A549 (cell line): ENCODE results near the gene MRLN.

Experiments
- CHD2 ChIP-seq: fragments of 150-350 bp; IDR thresholded peaks from 2 replicates; pipeline ENCODE4 v1.6.1; 2014; ENCODE audit warnings: low read length; ENCODE audit not compliant: partially characterized antibody
- CTCF ChIP-seq: fragments of >200 bp; sonication (Bioruptor Twin); formaldehyde crosslinking; IDR thresholded peaks from 3 replicates; pipeline ENCODE4 v1.5.1; 2016
- HOXA7 ChIP-seq: fragments of 250-450 bp; sonication (Bioruptor Pico); IDR thresholded peaks from 2 replicates; pipeline ENCODE4 v1.5.0; 2020; ENCODE audit warnings: mild to moderate bottlenecking, moderate library complexity
- HOXB13 ChIP-seq: fragments of 250-450 bp; sonication (Bioruptor Pico); IDR thresholded peaks from 2 replicates; pipeline ENCODE4 v1.5.0; 2020; ENCODE audit warnings: low read depth, mild to moderate bottlenecking, moderate library complexity
- MAFK ChIP-seq: fragments of 450-650 bp; IDR thresholded peaks from 2 replicates; pipeline ENCODE4 v1.6.1; 2014; ENCODE audit not compliant: partially characterized antibody
- MAX ChIP-seq: IDR thresholded peaks from 2 replicates; pipeline ENCODE4 v1.6.1; 2012
- MAZ ChIP-seq: fragments of 150-350 bp; IDR thresholded peaks from 2 replicates; pipeline ENCODE4 v1.6.1; 2014; ENCODE audit warnings: antibody characterized with exemption, low read depth, low read length, borderline replicate concordance
- RCOR1 ChIP-seq: fragments of 150-350 bp; IDR thresholded peaks from 2 replicates; pipeline ENCODE4 v1.6.1; 2014; ENCODE audit warnings: antibody characterized with exemption, low read length, low read depth
- RNF2 ChIP-seq: fragments of 200-600 bp; sonication (generic); IDR thresholded peaks from 2 replicates; pipeline ENCODE4 v1.6.1; 2016; ENCODE audit warnings: low read depth, mild to moderate bottlenecking, antibody characterized with exemption, moderate library complexity, borderline replicate concordance
- ZNF302 ChIP-seq: fragments of 250-450 bp; sonication (Bioruptor Pico); IDR thresholded peaks from 2 replicates; pipeline ENCODE4 v1.9.0; 2021; ENCODE audit warnings: inconsistent platforms, mild to moderate bottlenecking, moderate library complexity

DNA sequence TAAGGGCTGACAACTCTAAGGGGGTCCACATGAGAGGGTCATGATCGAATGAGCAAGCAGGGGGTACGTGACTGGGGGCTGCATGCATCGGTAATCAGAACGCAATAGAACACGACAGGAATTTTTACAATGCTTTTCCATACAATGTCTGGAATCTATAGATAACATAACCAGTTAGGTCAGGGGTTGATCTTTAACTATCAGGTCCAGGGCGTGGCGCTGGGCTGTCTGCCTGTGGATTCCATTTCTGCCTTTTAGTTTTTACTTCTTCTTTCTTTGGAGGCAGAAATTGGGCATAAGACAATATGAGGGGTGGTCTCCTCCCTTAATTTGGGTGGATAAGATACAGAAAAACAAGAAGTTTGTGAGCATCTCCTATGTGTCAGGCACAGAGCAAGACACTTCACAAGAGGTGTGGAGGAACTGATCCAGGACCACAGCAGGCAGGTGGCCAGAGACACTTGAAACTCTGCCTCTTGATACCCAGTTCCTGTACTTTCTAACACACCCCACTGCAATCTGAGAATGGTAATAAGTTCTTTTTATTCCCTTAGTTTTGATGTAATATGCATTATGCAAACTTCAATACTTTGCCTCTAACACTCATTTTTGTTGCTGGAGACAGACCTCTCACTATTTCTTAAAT lies 18.0 kb upstream of the MRLN start:
- no peak for TF ChIP-seq CTCF
- no peak for TF ChIP-seq ZNF302 (CRISPR knock-in tag)
- no peak for TF ChIP-seq MAZ
- TF ChIP-seq MAX: no peak
- TF ChIP-seq RCOR1: no peak
- no peak for TF ChIP-seq HOXA7
- no peak for TF ChIP-seq RNF2
- no peak for TF ChIP-seq HOXB13 (CRISPR knock-in tag)
- TF ChIP-seq CHD2: no peak
- TF ChIP-seq MAFK: no peak
